Hepatic stellate cell (primary cell): ENCODE data around the gene NEDD4L.
"Not testable (repeated sequence)": the region's sequence is repeated elsewhere in the genome, so short reads cannot be mapped to it uniquely, and the experiment has no call there.

Experiments
- DNase-seq: peaks from one replicate; pipeline ENCODE4 v3.0.0; 2011; ENCODE audit warnings: low spot score

The NEDD4L gene

GRCh38 chr18:58418361-58418760 lies 374.3 kb downstream of the NEDD4L start:
- no peak for DNase-seq

- DNase-seq, result no peak
Measured at GRCh38 chr18:58419587-58420199, 375.7 kb downstream of the NEDD4L start.

- DNase-seq, result no peak
Measured at GRCh38 chr18:58426611-58427010, 382.6 kb downstream of the NEDD4L start.

GRCh38 chr18:58427321-58427720 lies 383.3 kb downstream of the NEDD4L start:
- DNase-seq, result no peak

GRCh38 chr18:58429442-58429841 lies 385.4 kb downstream of the NEDD4L start:
- no peak for DNase-seq

GRCh38 chr18:58431215-58431614 lies 387.2 kb downstream of the NEDD4L start:
- DNase-seq, result no peak

- DNase-seq, result no peak
Measured at GRCh38 chr18:58432050-58432727, 388.2 kb downstream of the NEDD4L start.

GRCh38 chr18:58435221-58436005 lies 391.4 kb downstream of the NEDD4L start:
- not testable (repeated sequence) for DNase-seq

- peak; percentile 47 for DNase-seq
Measured at GRCh38 chr18:58438161-58438957, 394.3 kb downstream of the NEDD4L start.

- no peak for DNase-seq
Measured at GRCh38 chr18:58438958-58439300, 394.9 kb downstream of the NEDD4L start.

GRCh38 chr18:58443671-58444070 lies 399.6 kb downstream of the NEDD4L start:
- DNase-seq, result no peak

GRCh38 chr18:58446391-58447060 lies 402.5 kb downstream of the NEDD4L start:
- DNase-seq, result no peak

GRCh38 chr18:58447402-58448095 lies 403.5 kb downstream of the NEDD4L start:
- no peak for DNase-seq

GRCh38 chr18:58449464-58449863 lies 405.4 kb downstream of the NEDD4L start:
- DNase-seq, result no peak
